Measurements from ENCODE around the gene FAM222A. TPM values are rescaled to one million over a fixed set of nuclear protein-coding genes. Genes with fewer than 3 reads are reported as not detected.
A peak's percentile ranks its signal among the peaks of the same experiment; 100 is the strongest.

The FAM222A gene
- total and polyA plus RNA-seq, 2 of the 8 experiments (the other 6 are each of a cell fraction or from before 2014, with no cell fraction given), result 0.94 to 1.1 TPM

DNA sequence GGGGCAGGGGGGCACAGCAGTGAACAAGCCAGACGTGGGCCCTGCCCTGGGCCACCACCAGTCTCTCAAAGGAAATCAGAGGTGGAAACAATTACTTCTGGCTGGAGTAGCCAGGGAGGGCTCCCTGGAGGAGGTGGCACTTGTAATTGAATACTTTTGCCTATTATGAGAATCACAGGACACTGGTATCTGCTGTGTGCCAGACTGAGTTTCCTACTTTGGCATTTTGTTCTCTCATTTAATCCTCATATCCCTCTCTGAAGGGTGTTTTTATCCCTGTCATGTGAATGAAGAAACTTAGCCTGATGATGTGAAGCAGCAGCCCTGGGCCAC is 7.2 kb downstream of the FAM222A start:
- H2BK15ac ChIP-seq (ENCODE audit: low read length), result no peak overlapping the region
- H3K18ac ChIP-seq (ENCODE audit: extremely low read depth, low read length), result no peak overlapping the region
- no peak overlapping the region for H2BK20ac ChIP-seq (ENCODE audit: low read length)
- H4K20me1 ChIP-seq (replicated peaks in 1 of 2; ENCODE audit: control insufficient read depth in 1 of 2, insufficient read depth in 2 of 2, low read length in 2 of 2), result peaks cover 2 to 9% of the 10 kb centered on the region in 2 experiments
- DNase-seq (ENCODE audit: low read depth in 1 of 2, low spot score in 2 of 2) (no peak), FAIRE-seq (no peak)
- 0 out of 2 replicates have a peak overlapping the region, but pooled peaks have one; percentile 39 for H2BK12ac ChIP-seq (ENCODE audit: low read depth, low read length)
- H3K4ac ChIP-seq (replicated peaks; ENCODE audit: insufficient read length, low read depth, low read length), result no peak overlapping the region
- H2BK120ac ChIP-seq (replicated peaks; ENCODE audit: low read depth, low read length), result no peak overlapping the region
- ChIA-PET CTCF (ENCODE audit: partially characterized antibody) (interaction anchor here (1.0 to 7.4 kb wide), 10 partner anchors 14 to 165 kb away, joined by 3 to 64 read pairs (median 14); no protein-coding TSS in a partner anchor), POLR2A (ENCODE audit: partially characterized antibody) (no interaction called here)
- H2AK5ac ChIP-seq (ENCODE audit: low read depth, low read length), result no peak overlapping the region
- H4K91ac ChIP-seq (replicated peaks; ENCODE audit: insufficient read length, low read length), result no peak overlapping the region
- no peaks in the 10 kb centered on the region for H3K79me1 ChIP-seq (ENCODE audit: low read depth, low read length)
- H3K9ac ChIP-seq (replicated peaks in 1 of 4; ENCODE audit: extremely low read depth in 1 of 4, low read depth in 3 of 4, low read length in 3 of 4), result no peak overlapping the region; a peak in 1 of 7 replicates
- H2AFZ ChIP-seq (ENCODE audit: low read length), result no peak overlapping the region
- no peak overlapping the region; the same call in 1 of the 2 replicates for H2BK5ac ChIP-seq (ENCODE audit: low read depth, low read length)
- H3K4me1 ChIP-seq (replicated peaks in 1 of 4; ENCODE audit: control insufficient read depth in 3 of 4, insufficient read depth in 4 of 4, low read length in 3 of 4), result peaks cover 0 to 28% (median 12%) of the 10 kb centered on the region in 4 experiments; a peak in 6 of 7 replicates
- 0 out of 2 replicates have a peak, but pooled peaks cover 2% of the 10 kb centered on the region for H3K23me2 ChIP-seq (ENCODE audit: low read depth, low read length)
- 75% methylated on average over 1 of the region's 1 CpG; no CpG with 5 or more reads in 1 of the 2 experiments for WGBS, 2 experiments (ENCODE audit: extremely low coverage in 1 of 2, insufficient coverage in 1 of 2, insufficient read length in 1 of 2, insufficient replicate concordance in 2 of 2, low coverage in 1 of 2, low lambda C conversion rate in 2 of 2, missing lambda C conversion rate in 1 of 2)
- H3K14ac ChIP-seq (ENCODE audit: insufficient read length), result no peak overlapping the region
- H3K36me3 ChIP-seq (ENCODE audit: control insufficient read depth in 2 of 4, insufficient read depth in 4 of 4, low read length in 3 of 4), result no peaks in the 10 kb centered on the region
- H3K79me2 ChIP-seq (ENCODE audit: control insufficient read depth in 1 of 2, insufficient read depth in 2 of 2, low read length in 2 of 2), result no peaks in the 10 kb centered on the region
- H3K9me3 ChIP-seq (ENCODE audit: insufficient read depth in 2 of 2, low read depth in 1 of 2, low read length in 1 of 2), result no peaks in the 10 kb centered on the region
- no peak overlapping the region for H4K5ac ChIP-seq (ENCODE audit: insufficient read length, low read depth, low read length)
- no peak overlapping the region for H3K4me3 ChIP-seq (ENCODE audit: extremely low read depth in 1 of 4, insufficient read depth in 2 of 4, low read depth in 3 of 4, low read length in 4 of 4)
- no peak overlapping the region for H3K23ac ChIP-seq (ENCODE audit: insufficient read length)
- H3K27ac ChIP-seq (ENCODE audit: low read depth, low read length), result no peak overlapping the region
- TF ChIP-seq FOSL1 (IDR thresholded peaks at IDR 0.05; ENCODE audit: insufficient read depth, low read depth, low read length), result no peak
- no peak for TF ChIP-seq CBX8 (IDR thresholded peaks at IDR 0.05; ENCODE audit: borderline replicate concordance, low read depth, low read length)
- no peak for TF ChIP-seq EZH2 (IDR thresholded peaks at IDR 0.05; ENCODE audit: low read depth, low read length, severe bottlenecking)
- H4K8ac ChIP-seq (ENCODE audit: extremely low read depth, insufficient read depth, low read length), result no peak overlapping the region
- peaks cover 1 to 26% (median 25%) of the 10 kb centered on the region in 4 experiments for H3K27me3 ChIP-seq (replicated peaks in 1 of 4; ENCODE audit: control insufficient read depth in 3 of 4, extremely low read depth in 1 of 4, insufficient read depth in 3 of 4, low read length in 3 of 4)
- H3K56ac ChIP-seq (replicated peaks; ENCODE audit: insufficient read length, low read depth, low read length), result no peak overlapping the region
- H3K4me2 ChIP-seq (ENCODE audit: insufficient read depth in 1 of 2, low read depth in 2 of 2, low read length in 2 of 2), result no peak overlapping the region
